HG03565 (cell line): Measurements from ENCODE around the gene SEC61A1.

Experiments
- ATAC-seq: cut with Tn5 transposase; IDR thresholded peaks from one replicate; pipeline ENCODE4 v1.9.1; 2021; ENCODE audit warnings: mild to moderate bottlenecking, moderate library complexity; ENCODE audit not compliant: unreplicated experiment

Gene SEC61A1

GRCh38 chr3:128051837-128052594 lies at the start of gene SEC61A1:
Gene SEC61A1, plus strand, starts transcription at chr3:128052437. Its CDS starts 116 bp downstream, at chr3:128052553.
- peak; percentile 88 for ATAC-seq

DNA sequence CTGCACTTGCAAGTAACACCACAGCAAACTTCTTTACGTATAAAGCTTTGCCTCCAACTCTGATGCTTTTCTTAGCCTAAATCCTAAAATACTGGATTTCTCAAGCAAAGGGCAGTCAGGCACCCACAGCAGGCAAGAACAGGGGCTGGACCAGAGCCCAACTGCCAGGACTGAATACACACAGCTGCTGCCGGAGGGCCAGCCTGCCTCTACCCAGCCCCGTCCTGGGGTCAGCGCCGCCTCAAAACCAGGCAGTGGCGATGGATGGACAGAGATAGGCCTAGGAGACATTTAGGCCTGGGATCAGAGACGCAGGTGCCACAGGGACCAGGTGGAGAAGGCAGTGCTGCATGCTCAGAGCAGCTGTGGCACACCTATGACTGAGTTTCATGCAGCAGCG lies 47.6 kb upstream of the SEC61A1 start:
- ATAC-seq: no peak

DNA sequence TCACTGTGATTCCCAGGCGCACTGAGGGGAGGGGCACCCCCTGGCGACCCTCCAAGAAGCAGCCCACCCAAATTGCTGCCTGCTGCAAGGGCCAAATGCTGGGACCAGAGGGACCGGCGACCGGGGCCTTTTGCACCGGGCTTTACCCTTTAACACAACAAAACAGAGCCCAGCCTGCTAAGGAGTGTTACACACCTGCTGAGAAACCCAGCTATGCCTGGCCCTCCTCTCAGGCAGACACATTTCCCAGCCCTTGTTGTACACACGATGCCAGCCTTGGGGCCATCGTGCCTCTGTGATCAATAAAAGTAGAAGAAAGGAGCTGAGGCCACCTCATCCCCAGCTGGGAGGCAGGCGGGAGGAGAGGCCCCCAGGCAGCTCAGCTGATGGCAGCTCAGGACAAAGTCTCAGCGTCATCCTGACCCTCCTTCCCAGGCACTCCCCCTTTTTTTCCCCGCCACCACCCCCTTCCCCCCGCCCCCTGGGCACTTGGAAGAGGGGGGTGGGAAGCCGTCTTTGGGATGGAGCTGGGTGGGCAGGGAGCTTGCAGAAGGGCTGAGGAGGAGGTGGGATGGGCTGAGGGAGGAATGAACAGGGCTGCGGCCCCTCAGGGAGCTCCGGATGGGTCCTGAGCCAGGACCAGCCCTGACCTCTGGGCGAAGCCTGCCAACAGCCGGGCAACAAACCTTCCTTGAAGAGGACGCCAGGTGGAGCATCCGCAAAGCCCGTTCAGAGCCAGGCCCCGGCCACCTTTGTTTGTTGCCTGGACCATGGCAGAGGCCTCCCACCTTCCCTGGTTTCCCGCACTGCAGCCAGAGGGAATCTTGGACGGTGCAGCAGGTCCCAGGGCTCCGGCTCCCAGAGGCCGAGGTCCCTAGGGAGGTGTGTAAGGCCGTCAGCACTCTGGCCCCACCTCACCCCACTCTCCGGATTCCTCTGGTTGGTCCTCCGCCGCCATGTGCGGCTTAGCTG lies 45.9 kb upstream of the SEC61A1 start:
- no peak for ATAC-seq

DNA sequence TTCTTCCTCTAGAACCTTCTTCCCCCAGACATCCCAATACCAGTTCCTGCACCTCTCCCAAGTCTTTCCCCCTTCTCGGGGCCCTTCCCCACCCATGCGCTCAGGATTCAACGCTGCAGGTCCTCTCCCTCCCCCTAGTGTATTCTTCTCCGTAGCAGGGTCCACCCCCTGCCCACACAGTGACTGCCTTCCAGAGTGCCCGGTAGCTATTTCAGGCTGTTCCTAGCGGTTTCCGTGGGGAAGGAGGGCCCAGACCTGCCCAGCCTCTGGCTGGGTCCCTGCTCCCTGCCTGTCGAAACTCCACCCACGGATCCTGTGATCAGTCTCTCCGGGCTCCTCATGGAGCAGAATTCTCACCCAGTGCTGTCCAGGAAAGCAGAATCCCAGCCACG lies 45.2 kb upstream of the SEC61A1 start:
- ATAC-seq: no peak

- no peak for ATAC-seq
Measured at GRCh38 chr3:128009952-128010846, 42.0 kb upstream of the SEC61A1 start.

- no peak for ATAC-seq
Measured at GRCh38 chr3:128011140-128011539, 41.1 kb upstream of the SEC61A1 start.

GRCh38 chr3:128012050-128012449 lies 40.2 kb upstream of the SEC61A1 start:
- no peak for ATAC-seq

- ATAC-seq: no peak
Measured at GRCh38 chr3:128014548-128014947, 37.7 kb upstream of the SEC61A1 start.

DNA sequence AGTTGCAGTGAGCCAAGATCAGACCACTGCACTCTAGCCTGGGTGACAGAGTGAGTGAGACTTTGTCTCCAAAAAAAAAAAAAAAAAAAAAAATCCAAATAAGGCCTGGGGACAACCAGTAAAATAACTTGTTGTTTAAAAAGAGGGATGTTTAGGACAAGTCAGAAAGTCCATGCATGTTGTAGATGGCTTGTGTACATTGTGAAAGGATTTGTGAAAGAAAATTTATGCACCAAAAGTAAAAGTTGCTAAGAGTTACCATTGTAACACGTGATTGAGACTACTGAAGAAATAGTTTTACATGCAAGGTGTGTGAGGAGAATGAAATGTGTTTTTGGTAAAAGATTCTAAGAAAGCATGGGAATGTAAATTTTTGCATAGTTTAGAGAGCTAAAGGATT lies 35.7 kb upstream of the SEC61A1 start:
- no peak for ATAC-seq

- ATAC-seq: no peak
Measured at GRCh38 chr3:128021768-128022372, 30.4 kb upstream of the SEC61A1 start.

DNA sequence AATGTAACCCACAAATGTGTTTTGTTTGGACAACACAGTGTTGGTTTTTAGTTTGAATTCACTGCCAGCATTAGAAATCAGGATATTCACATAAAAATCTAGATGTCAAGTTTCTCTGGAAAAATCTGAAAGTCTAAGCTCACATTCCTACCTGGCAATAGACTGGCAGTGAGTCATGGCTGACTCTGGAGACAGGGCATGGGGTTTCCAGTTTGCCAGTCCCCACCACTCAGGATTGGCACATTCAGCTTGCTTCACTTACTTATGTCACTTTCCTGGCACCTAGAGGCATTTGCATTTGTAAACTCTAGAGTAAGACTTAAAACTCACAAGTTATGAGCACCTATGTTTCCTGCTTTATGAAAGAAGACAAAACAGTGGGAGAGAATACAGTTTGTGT lies 19.1 kb upstream of the SEC61A1 start:
- no peak for ATAC-seq

DNA sequence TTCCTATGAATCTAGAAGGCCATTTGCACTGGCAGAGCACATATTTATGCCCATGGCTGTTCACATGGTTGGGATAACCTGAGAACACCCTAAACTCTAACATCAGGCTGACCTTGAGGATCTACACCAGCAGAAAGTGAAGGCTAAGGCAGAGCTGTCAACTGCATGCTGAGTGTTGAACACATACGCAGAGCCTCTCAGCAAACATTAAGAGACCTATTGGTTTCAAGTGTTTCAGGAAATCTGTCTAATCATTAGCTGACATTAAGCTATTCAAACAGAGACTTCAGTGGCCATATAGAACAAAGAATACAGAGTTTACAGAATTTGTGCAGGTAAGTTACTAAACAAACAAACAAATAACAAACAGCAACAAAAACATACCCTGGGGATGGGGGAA lies 16.1 kb upstream of the SEC61A1 start:
- ATAC-seq: no peak

GRCh38 chr3:128040041-128040440 lies 12.2 kb upstream of the SEC61A1 start:
- no peak for ATAC-seq

DNA sequence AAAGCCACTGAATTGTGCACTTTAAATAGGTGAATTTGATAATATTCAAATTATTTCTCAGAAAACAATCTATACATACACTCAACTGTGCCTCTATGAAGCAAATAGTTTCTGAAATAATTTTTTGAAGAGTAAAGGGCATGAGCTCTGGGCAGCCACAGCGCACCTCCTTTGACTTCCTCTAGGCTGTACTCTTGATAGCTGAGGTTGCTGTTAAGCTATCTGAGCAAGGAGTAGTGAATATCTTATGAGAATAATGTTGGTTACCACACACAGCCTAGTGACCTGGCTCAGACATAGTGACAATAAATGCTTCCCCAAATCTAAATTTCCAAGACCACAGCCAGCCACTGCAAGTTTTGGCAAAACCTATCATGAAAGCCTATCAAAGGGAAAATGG lies 11.6 kb upstream of the SEC61A1 start:
- no peak for ATAC-seq

DNA sequence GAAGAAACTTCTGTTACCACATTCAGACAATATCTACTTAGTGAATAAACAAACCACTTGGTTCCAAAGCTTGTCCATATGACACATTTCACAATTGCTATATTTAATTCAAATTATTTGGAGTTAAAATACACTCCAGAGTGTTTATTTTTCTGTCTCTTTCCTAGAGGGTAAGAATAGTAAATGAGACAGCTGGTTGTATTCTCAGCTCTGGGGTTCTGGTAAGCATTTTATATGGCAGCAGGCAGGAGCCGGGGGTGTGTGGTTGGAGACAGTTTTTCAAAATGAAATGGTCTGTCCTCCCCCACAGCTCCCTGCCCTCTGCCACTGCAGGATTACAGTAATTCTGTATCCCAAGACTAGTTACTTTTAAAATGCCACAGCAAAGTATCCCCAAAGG lies 10.9 kb upstream of the SEC61A1 start:
- ATAC-seq: no peak

DNA sequence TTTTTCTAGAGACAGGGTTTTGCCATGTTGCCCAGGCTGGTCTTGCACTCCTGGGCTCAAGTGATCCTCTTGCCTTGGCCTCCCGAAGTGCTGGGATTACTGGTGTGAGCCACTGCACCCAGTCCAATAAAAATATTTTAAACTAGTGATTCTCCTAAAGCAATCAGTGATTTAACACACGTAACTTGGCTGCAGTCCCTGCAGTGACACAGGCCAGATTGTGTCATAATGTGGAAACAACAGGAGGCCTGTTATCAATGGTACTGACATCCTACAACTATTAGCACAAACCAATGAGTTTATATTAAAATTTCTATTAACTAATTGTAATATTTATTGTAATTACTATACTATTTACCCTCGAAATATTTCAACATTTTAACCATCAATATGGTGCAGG lies 1.6 kb upstream of the SEC61A1 start:
- ATAC-seq: no peak

DNA sequence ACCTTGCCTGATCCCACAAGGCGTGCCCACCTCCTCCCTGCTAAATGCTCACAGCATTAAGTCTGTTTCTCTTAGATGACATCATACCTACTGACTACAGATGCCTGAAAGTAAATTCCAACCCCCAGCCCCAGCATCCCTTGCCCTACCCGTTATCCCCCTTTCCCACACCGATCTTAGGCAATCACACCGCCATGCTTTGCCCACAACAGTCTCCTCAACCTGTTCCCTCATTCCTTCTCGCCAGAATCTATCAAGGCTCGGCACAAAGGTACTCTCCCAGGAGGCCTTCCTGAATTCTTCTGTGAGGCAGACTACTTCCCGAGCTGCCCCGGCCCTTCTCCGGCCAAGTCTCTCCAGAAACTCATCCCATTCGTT lies 789 bp upstream of the SEC61A1 start:
- no peak for ATAC-seq

- ATAC-seq: no peak
Measured at GRCh38 chr3:128052595-128053351, 536 bp downstream of the SEC61A1 start.

DNA sequence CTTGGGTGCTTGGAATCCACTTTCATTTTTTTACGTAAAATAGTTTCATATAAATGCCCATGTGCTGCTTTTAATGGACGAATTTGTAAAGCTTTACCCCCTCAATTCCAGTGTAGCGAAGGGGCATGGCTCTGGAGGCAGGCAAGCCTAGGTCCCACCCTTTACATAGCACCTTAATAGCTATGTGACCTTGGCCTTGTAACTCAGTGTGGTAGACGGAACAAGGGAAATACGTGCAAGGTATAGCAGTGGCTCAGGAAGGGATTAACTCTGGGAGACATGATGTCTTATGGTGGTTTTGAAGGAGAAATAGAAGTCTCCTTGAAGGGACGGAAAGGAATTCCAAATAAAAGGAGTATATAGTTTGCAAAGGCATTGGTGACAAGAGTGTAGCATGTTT lies 1.4 kb downstream of the SEC61A1 start:
- ATAC-seq: no peak

DNA sequence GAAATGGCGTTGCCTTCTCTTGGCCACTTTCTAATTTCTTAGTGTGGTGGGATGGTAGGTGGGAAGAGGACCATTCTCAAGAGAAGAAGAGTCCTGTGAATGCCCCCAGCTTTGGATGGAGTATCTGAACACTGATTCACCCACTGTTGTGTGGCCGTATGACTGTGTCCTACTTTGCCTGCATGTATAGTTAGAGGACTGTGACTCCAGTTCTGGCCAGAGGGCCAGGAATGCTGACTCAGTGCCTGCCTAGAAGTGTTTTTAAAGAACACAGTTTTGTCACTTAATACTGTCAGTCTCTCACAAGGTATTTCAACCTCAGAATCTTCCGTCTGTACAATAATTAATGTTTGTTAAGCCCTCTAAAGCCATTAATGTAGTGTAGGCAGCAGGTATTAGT lies 2.1 kb downstream of the SEC61A1 start:
- no peak for ATAC-seq
